Tibial nerve (tissue), 4 donors: Measurements from ENCODE around the gene APC2. TPM values are rescaled to one million over a fixed set of nuclear protein-coding genes. Genes with fewer than 3 reads are reported as not detected.
"Not testable (repeated sequence)": the region's sequence is repeated elsewhere in the genome, so short reads cannot be mapped to it uniquely, and the experiment has no call there.

ENCODE experiments used
- DNase-seq, 2 donors: peaks; one replicate each; pipeline ENCODE4 v3.0.0-alpha.2; 2019; ENCODE audit warnings: low spot score in 2 of 2
- H3K27ac ChIP-seq, 4 donors: fragments of 200-600 bp; sonication (generic) in 3 of 4; one replicate each; pipeline ENCODE4 v1.5.1; 2017 to 2019; ENCODE audit warnings: mild to moderate bottlenecking in 1 of 4
- H3K27me3 ChIP-seq, 2 donors: fragments of 200-600 bp; sonication (generic) in 1 of 2; one replicate each; pipeline versions ENCODE4 v1.5.1 to v1.6.0; 2017 to 2019
- H3K36me3 ChIP-seq, 3 donors: fragments of 200-600 bp; sonication (generic); one replicate each; pipeline ENCODE4 v1.5.1; 2018 to 2019
- H3K4me1 ChIP-seq, 4 donors: fragments of 200-600 bp; sonication (generic) in 3 of 4; one replicate each; pipeline ENCODE4 v1.5.1; 2017 to 2019
- H3K4me3 ChIP-seq, 4 donors: fragments of 200-600 bp; sonication (generic) in 3 of 4; one replicate each; pipeline ENCODE4 v1.5.1; 2017 to 2019; ENCODE audit warnings: mild to moderate bottlenecking in 1 of 4, moderate library complexity in 1 of 4
- H3K9me3 ChIP-seq, 4 donors: fragments of 200-600 bp; sonication (generic) in 3 of 4; one replicate each; pipeline ENCODE4 v1.5.1; 2017 to 2019
- CTCF ChIP-seq, 5 experiments: fragments of 200-600 bp in 3 of 5; fragments of 450-650 bp in 2 of 5; sonication (generic) in 3 of 5; IDR thresholded peaks; one replicate each; pipeline ENCODE4 v1.5.1; 2016 to 2019; ENCODE audit warnings: antibody characterized with exemption in 5 of 5, mild to moderate bottlenecking in 3 of 5, moderate library complexity in 2 of 5
- EP300 ChIP-seq, 2 donors: sonication (generic); formaldehyde crosslinking; IDR thresholded peaks; one replicate each; pipeline ENCODE4 v1.6.1; 2017; ENCODE audit warnings: antibody characterized with exemption in 2 of 2, mild to moderate bottlenecking in 1 of 2
- POLR2A ChIP-seq, 2 donors: fragments of 450-650 bp; IDR thresholded peaks; one replicate each; pipeline ENCODE4 v1.6.1; 2017; ENCODE audit warnings: antibody characterized with exemption in 2 of 2, mild to moderate bottlenecking in 2 of 2, moderate library complexity in 2 of 2
- WGBS, 2 donors: methylation state at CpG; one replicate each; pipeline ENCODE4 v1.1.5; 2018; 5-methylcytosine and 5-hydroxymethylcytosine counted together
- total RNA-seq, 4 donors: library from RNA; depleted of rRNA; stranded (reverse); fragments of >200 nt; gene quantifications; one replicate each; pipeline ENCODE4 v1.1.0, GENCODE V29; 2016

APC2 gene
- total RNA-seq, 4 donors from 2014 or later = 1.7 to 10.2 (median 4.2) TPM

GRCh38 chr19:1475751-1476437 is 26.0 kb downstream of the APC2 start:
- Histone ChIP-seq H3K4me3 (no peak overlapping the region), H3K27me3 (peaks cover 2 to 34% of the 10 kb centered on the region in 2 donors), H3K4me1 (peaks cover 0 to 78% (median 36%) of the 10 kb centered on the region in 4 donors), H3K27ac (no peak overlapping the region), H3K9me3 (no peaks in the 10 kb centered on the region), H3K36me3 (peaks cover 0 to 36% (median 3%) of the 10 kb centered on the region in 3 donors)
- 89 to 91% methylated on average over 27 to 28 of the region's 31 CpGs for WGBS, 2 donors
- TF ChIP-seq CTCF (IDR thresholded peaks at IDR 0.05) (no peak), EP300 (IDR thresholded peaks at IDR 0.05) (no peak), POLR2A (IDR thresholded peaks at IDR 0.05) (no peak)
- no peak for DNase-seq

- Histone ChIP-seq H3K27me3 (peaks cover 0 to 23% of the 10 kb centered on the region in 2 donors), H3K4me1 (peaks cover 0 to 66% (median 27%) of the 10 kb centered on the region in 4 donors), H3K36me3 (peaks cover 0 to 36% (median 3%) of the 10 kb centered on the region in 3 donors)
- 89 to 91% methylated on average over 9 of the region's 9 CpGs for WGBS, 2 donors
- DNase-seq, H3K27ac ChIP-seq, H3K4me3 ChIP-seq, H3K9me3 ChIP-seq: not testable (repeated sequence)
Observed at GRCh38 chr19:1477056-1477455, 27.1 kb downstream of the APC2 start.

- TF ChIP-seq CTCF (IDR thresholded peaks at IDR 0.05) = peak in 1 of 5 experiments; percentile 29
- TF ChIP-seq EP300 (IDR thresholded peaks at IDR 0.05) = peak; percentile 88 to 89
- TF ChIP-seq POLR2A (IDR thresholded peaks at IDR 0.05) = peak in 1 of 2 donors; percentile 66
- DNase-seq = peak; percentile 84 to 91
- peak within 1 kb of the TSS; percentile 72 to 99 (median 84) for H3K4me3 ChIP-seq
- H3K9me3 ChIP-seq = no peaks in the 10 kb centered on the region
- WGBS, 2 donors = 0 to 1% methylated on average over 52 to 66 of the region's 71 CpGs
- H3K4me1 ChIP-seq = peaks cover 0 to 46% (median 24%) of the 10 kb centered on the region in 4 donors
- H3K27me3 ChIP-seq = peaks cover 0 to 2% of the 10 kb centered on the region in 2 donors
- H3K27ac ChIP-seq = peak within 1 kb of the TSS; percentile 16 to 88 (median 78)
- H3K36me3 ChIP-seq = peaks cover 0 to 35% (median 3%) of the 10 kb centered on the region in 3 donors
Observed at GRCh38 chr19:1478934-1479707, 29.2 kb downstream of the APC2 start, which contains the start of gene C19orf25. Gene C19orf25, minus strand, starts transcription at chr19:1479215. Its CDS starts 312 bp downstream, at chr19:1478903.

GRCh38 chr19:1481224-1481892 is 31.4 kb downstream of the APC2 start:
- H3K36me3 ChIP-seq = peaks cover 0 to 13% (median 0%) of the 10 kb centered on the region in 3 donors
- no peaks in the 10 kb centered on the region for H3K27me3 ChIP-seq
- H3K4me1 ChIP-seq = peaks cover 0 to 30% (median 17%) of the 10 kb centered on the region in 4 donors
- no peak for DNase-seq
- H3K9me3 ChIP-seq = no peaks in the 10 kb centered on the region
- no peak overlapping the region for H3K27ac ChIP-seq
- WGBS, 2 donors = 86 to 87% methylated on average over 26 of the region's 26 CpGs
- H3K4me3 ChIP-seq = no peak overlapping the region
- TF ChIP-seq EP300 (IDR thresholded peaks at IDR 0.05) (no peak), CTCF (IDR thresholded peaks at IDR 0.05) (no peak), POLR2A (IDR thresholded peaks at IDR 0.05) (no peak)

GRCh38 chr19:1481893-1482360 is 32.0 kb downstream of the APC2 start:
- Histone ChIP-seq H3K27me3 (no peaks in the 10 kb centered on the region), H3K9me3 (no peaks in the 10 kb centered on the region), H3K36me3 (peaks cover 0 to 8% (median 0%) of the 10 kb centered on the region in 3 donors), H3K4me3 (no peak overlapping the region), H3K4me1 (peaks cover 0 to 27% (median 17%) of the 10 kb centered on the region in 4 donors), H3K27ac (no peak overlapping the region)
- 90% methylated on average over 26 to 31 of the region's 36 CpGs for WGBS, 2 donors
- no peak for TF ChIP-seq EP300 (IDR thresholded peaks at IDR 0.05)
- TF ChIP-seq CTCF (IDR thresholded peaks at IDR 0.05) = no peak
- no peak for TF ChIP-seq POLR2A (IDR thresholded peaks at IDR 0.05)
- no peak for DNase-seq
